Keratinocyte (primary cell): ENCODE data around the gene PILRB.

ENCODE experiments used
- CTCF ChIP-seq, 3 experiments: IDR thresholded peaks in 1 of 3; conservative IDR thresholded peaks in 1 of 3; optimal IDR thresholded peaks in 1 of 3; 2 replicates in 2 of 3; 3 replicates in 1 of 3; pipeline versions ENCODE3 to v1.5.1; 2011; ENCODE audit warnings: low read length in 3 of 3, mild to moderate bottlenecking in 3 of 3, moderate library complexity in 2 of 3, control low read depth in 1 of 3, inconsistent platforms in 1 of 3; ENCODE audit not compliant: insufficient read depth in 2 of 3; ENCODE audit errors: extremely low read depth in 1 of 3
- EZH2 ChIP-seq: IDR thresholded peaks from one replicate; pipeline ENCODE4 v1.6.1; 2012; ENCODE audit warnings: inconsistent platforms, mild to moderate bottlenecking, low read length, moderate library complexity

DNA sequence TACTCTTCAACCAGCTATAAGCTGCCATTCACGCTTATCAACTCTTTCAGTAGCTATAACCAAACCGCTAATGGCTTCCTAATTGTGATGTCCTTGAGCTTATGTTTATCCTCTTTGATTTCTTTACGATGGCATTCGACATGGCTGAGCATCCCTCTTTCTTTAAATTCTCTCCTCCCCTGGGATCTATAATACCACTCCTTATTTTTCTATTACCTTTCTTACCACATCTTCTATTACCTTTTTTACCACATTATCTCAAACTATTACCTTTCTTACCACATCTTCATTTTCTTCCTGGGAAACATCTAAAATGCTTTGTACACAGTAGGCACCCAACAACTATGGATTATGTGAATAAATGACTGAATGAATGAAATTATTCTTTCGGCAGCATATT lies 57.5 kb downstream of the PILRB start:
- TF ChIP-seq EZH2 (no peak), CTCF (optimal IDR thresholded peaks at IDR 0.05 in 1 of 3, IDR thresholded peaks at IDR 0.05 in 1 of 3, conservative IDR thresholded peaks at IDR 0.05 in 1 of 3; ENCODE audit: extremely low read depth in 1 of 3, insufficient read depth in 2 of 3, low read length in 3 of 3) (no peak)
